H54 (cell line): ENCODE results near the gene GPR146.

Experiments used
- DNase-seq: peaks from one replicate; pipeline ENCODE4 v3.0.0; 2011; ENCODE audit warnings: low spot score, mixed read lengths; ENCODE audit not compliant: insufficient read length
- FAIRE-seq: peaks from 3 replicates; lab custom pipeline; 2011; peaks lifted over from hg19 to GRCh38; lab: Jason Lieb, UNC
- POLR2A ChIP-seq: IDR thresholded peaks from 2 replicates; pipeline ENCODE4 v1.6.1; 2011; ENCODE audit warnings: low read depth, mild to moderate bottlenecking, low read length

GPR146 gene

DNA sequence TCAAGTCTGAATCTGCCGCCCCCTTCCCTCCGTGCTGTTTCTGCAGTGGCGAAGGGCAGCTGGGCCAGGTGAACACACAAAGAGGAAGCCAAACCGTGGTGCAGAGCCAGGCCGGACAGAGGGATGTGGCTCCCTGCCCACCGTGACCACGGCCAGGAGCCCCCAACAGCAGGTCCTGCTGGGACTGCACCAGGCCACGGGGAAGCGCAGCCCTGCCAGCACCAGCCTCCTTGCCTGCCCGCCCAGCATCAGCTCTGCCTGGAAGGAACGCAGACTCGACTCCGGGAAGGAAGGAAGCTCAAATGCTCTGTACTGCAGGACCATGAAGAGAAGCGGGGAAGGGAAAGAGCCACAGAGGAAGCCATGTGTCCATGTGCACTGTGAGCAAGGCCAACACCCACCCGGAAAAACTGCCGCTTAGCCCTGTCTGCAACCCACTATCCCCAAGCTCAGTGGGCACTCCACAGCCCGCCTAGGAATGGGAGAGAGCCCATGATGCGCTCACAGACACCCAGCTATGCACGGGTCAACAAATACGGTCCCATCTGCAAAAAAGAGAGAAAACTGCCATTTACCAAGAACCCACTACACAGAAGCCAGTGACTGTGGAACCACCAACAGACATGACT, 62.6 kb downstream of the GPR146 start:
- DNase-seq: no peak
- no peak for FAIRE-seq
- TF ChIP-seq POLR2A: no peak

DNA sequence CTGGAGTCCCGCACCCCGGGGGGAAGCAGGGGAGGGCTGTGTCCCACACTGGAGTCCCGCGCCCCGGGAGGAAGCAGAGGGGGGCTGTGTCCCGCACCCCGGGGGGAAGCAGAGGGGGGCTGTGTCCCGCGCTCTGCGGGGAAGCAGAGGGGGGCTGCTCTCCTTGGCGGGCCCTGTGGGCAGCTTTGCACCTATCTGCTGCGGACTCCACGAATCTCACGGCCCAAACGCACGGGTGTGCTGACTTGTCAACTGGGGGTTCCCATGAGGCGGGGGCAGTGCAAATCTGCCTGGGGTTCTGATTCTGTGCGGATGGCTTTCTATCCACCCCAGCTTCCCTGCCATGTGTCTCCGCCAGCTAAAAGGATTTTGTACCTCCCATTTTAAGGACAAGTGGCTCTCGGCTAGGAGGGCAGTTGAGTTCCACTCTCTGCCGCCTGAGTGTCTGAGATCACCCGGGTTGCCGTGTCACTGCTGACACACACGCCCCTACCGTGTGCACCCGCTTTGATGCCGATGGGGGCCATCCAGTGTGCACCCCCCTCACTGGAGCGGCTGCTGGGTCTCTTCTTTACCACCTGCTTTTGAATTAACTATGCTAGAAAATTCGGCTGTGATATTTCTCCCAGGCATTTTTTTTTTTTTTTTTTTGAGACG, 64.0 kb downstream of the GPR146 start:
- no peak for FAIRE-seq
- DNase-seq: no peak
- TF ChIP-seq POLR2A: no peak
